ENCODE data around the gene PRRT1.

PRRT1 gene

DNA sequence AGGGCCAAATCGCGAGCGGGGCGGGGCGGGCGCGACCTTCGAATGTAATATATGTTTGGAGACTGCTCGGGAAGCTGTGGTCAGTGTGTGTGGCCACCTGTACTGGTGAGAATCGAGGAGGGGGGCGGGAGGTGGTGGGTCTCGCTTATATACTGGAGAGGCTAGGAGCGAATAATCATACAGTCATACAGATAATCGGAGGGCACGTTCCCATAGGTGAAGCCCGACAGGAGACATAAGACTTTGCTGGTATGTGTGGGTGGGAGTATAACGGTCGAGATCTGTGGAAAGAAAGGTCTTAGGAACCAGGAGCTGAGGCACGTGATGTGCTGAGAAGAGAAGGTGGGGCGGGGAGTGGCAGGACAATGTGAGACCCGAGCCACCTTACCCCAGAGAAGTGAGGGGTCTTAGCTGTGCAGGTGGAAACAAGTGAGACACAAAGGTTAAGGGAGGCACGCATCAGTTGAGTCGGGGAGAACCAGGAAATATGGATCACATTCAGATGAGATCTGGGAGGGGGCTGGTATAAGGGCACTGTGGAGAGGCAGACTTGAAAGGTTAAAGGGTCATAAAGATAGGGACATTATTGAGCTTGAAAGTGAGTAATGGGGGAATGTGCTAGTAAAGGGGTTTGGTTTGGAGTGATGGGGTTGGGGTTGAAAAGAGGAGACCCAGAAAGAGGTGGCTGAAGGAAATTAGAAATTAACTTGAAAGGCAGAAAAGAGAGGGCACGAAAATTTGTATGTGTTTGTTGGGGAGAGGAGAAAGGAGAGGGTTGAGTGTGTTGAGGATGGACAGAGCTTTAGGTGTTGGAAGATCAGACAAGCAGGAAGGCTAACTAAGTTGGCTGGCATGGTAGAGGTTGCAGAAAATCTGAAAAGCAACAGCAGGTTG, 27.1 kb upstream of the PRRT1 start:
- Histone ChIP-seq H3K4me3 (ENCODE audit: low read depth, low read length) (peak overlapping the region; percentile 72), H3K4me1 (ENCODE audit: control insufficient read depth in 1 of 2, insufficient read depth in 2 of 2, low read length in 2 of 2) (peaks cover 4 to 21% of the 10 kb centered on the region in 2 experiments), H3K27me3 (ENCODE audit: insufficient read depth, low read length) (no peaks in the 10 kb centered on the region), H2AFZ (ENCODE audit: insufficient read depth, low read length, poor library complexity) (peak overlapping the region; percentile 38), H3K9me3 (ENCODE audit: insufficient read depth, low read depth, low read length) (no peaks in the 10 kb centered on the region), H3K23ac (ENCODE audit: low read length) (peak overlapping the region; percentile 19), H3K79me1 (ENCODE audit: low read length) (peaks cover 14% of the 10 kb centered on the region), H2BK12ac (ENCODE audit: low read length) (no peak overlapping the region), H3K79me2 (ENCODE audit: control insufficient read depth, insufficient read depth, low read length, poor library complexity) (peaks cover 10% of the 10 kb centered on the region), H3K4ac (ENCODE audit: low read depth, low read length) (peak overlapping the region; percentile 16), H3K18ac (ENCODE audit: low read length) (peak overlapping the region; percentile 10), H3K27ac (ENCODE audit: low read depth, low read length) (no peak overlapping the region), H3K4me2 (ENCODE audit: low read length) (peak overlapping the region; percentile 60), H3K14ac (ENCODE audit: low read length) (peak overlapping the region; percentile 33), H4K12ac (ENCODE audit: low read depth, low read length) (no peak overlapping the region), H3K36me3 (ENCODE audit: control insufficient read depth in 1 of 2, insufficient read depth in 2 of 2, low read length in 2 of 2) (peaks cover 26 to 32% of the 10 kb centered on the region in 2 experiments), H3K9ac (ENCODE audit: low read length) (peak overlapping the region; percentile 28), H4K8ac (ENCODE audit: low read depth, low read length) (peak overlapping the region; percentile 44), H2AK5ac (ENCODE audit: low read length) (peak overlapping the region; percentile 4), H2BK5ac (ENCODE audit: low read depth, low read length, poor library complexity) (no peak overlapping the region), H4K91ac (ENCODE audit: low read depth, low read length) (peak overlapping the region; percentile 59), H2BK120ac (ENCODE audit: insufficient read depth, low read length, poor library complexity) (no peak overlapping the region)
- WGBS (ENCODE audit: extremely low coverage, insufficient coverage, insufficient read length): 95% methylated on average over 1 of the region's 24 CpGs
- peak in 1 of 2 donors; percentile 13 for DNase-seq

DNA sequence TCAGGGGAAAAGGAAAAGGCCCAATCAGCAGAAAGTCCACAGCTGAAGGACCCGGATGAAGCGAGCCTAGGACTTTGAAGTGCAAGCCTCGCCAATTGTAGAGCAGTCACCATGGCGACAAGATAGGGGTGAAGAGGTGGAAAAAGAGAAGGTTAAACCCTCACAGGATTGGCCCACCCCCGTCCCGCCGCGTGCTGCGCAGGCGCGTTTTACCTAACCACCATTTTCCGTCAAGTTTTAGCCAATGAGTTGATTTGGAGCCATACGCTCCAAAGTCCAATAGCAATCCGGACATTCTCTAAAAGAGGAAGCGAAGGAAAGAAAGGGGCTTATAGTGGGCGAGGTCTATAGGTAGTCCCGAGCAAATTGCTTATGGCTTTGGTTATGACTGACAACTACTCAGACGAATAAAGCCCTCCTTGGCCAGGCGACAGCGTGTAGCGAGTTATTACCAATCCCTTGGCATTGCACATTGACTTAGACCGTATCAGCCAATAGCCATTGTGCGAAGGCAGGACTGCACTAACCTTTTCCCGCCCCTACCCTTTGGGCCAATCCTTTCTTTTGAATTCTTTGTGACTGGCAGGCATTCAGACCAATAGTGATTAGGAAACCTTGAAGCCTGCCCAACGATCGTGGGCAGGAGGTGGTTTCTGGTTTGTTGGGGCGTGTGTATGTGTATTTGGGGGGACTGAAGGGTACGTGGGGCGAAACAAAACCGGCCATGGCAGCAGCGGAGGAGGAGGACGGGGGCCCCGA, 26.2 kb upstream of the PRRT1 start, which contains the start of gene RNF5:
RNF5 (plus strand) TSS at position 618 of the 759 bp plus-strand sequence; CDS start at position 725, 107 bp downstream.
- H3K79me1 ChIP-seq (ENCODE audit: low read length): peaks cover 14% of the 10 kb centered on the region
- peak within 1 kb of the TSS; percentile 55 for H3K18ac ChIP-seq (ENCODE audit: low read length)
- H2BK120ac ChIP-seq (ENCODE audit: insufficient read depth, low read length, poor library complexity): peak within 1 kb of the TSS; percentile 53
- no peak within 1 kb of the TSS for H2BK12ac ChIP-seq (ENCODE audit: low read length)
- H4K12ac ChIP-seq (ENCODE audit: low read depth, low read length): peak within 1 kb of the TSS; percentile 65
- H2BK5ac ChIP-seq (ENCODE audit: low read depth, low read length, poor library complexity): peak within 1 kb of the TSS; percentile 62
- H3K4ac ChIP-seq (ENCODE audit: low read depth, low read length): peak within 1 kb of the TSS; percentile 58
- H3K27me3 ChIP-seq (ENCODE audit: insufficient read depth, low read length): no peaks in the 10 kb centered on the region
- H3K36me3 ChIP-seq (ENCODE audit: control insufficient read depth in 1 of 2, insufficient read depth in 2 of 2, low read length in 2 of 2): peaks cover 20 to 24% of the 10 kb centered on the region in 2 experiments
- no peaks in the 10 kb centered on the region for H3K9me3 ChIP-seq (ENCODE audit: insufficient read depth, low read depth, low read length)
- H3K79me2 ChIP-seq (ENCODE audit: control insufficient read depth, insufficient read depth, low read length, poor library complexity): peaks cover 10% of the 10 kb centered on the region
- peak within 1 kb of the TSS; percentile 4 for H2AK5ac ChIP-seq (ENCODE audit: low read length)
- peak within 1 kb of the TSS; percentile 72 for H3K4me3 ChIP-seq (ENCODE audit: low read depth, low read length)
- peak within 1 kb of the TSS; percentile 38 for H2AFZ ChIP-seq (ENCODE audit: insufficient read depth, low read length, poor library complexity)
- WGBS (ENCODE audit: extremely low coverage, insufficient coverage, insufficient read length): no CpG with 5 or more reads among the region's 33 CpGs
- H4K91ac ChIP-seq (ENCODE audit: low read depth, low read length): peak within 1 kb of the TSS; percentile 86
- peak within 1 kb of the TSS; percentile 91 for H4K8ac ChIP-seq (ENCODE audit: low read depth, low read length)
- peak within 1 kb of the TSS; percentile 19 for H3K23ac ChIP-seq (ENCODE audit: low read length)
- H3K27ac ChIP-seq (ENCODE audit: low read depth, low read length): peak within 1 kb of the TSS; percentile 91
- H3K14ac ChIP-seq (ENCODE audit: low read length): peak within 1 kb of the TSS; percentile 76
- peaks cover 11 to 29% of the 10 kb centered on the region in 2 experiments for H3K4me1 ChIP-seq (ENCODE audit: control insufficient read depth in 1 of 2, insufficient read depth in 2 of 2, low read length in 2 of 2)
- H3K9ac ChIP-seq (ENCODE audit: low read length): peak within 1 kb of the TSS; percentile 75
- peak within 1 kb of the TSS; percentile 79 for H3K4me2 ChIP-seq (ENCODE audit: low read length)
- DNase-seq: peak; percentile 98 to 100

DNA sequence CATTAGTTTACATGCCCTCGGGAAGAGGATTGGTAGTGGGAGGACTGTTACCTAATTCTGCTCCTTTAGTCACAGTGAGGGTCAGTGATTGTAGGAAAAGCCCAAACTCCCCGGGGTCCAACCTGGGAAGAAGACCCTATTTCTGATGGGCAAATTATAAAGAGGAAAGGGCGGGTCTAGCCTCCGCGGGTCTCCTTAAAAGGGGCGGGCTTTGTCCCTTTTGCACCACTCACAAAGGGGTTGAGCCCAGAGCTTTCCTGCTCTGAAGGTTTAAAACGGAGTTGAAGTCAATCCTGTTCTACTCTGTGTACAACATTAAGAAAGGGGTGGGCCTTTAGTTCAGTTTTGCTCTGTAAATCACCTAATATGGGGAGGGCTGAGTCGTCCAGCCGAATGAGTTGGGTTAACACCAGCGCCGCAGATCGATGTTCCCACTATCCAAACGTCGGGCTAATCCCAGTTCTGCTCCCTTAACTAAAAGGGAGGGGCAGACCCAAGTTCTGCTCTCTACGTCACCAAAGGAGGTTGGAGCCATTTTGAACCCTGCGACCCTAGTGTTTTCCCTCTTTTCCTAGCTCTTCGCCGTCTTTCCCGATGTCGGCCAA, 25.5 kb upstream of the PRRT1 start:
- Histone ChIP-seq H2BK5ac (ENCODE audit: low read depth, low read length, poor library complexity) (peak overlapping the region; percentile 62), H3K14ac (ENCODE audit: low read length) (peak overlapping the region; percentile 76), H3K79me1 (ENCODE audit: low read length) (peaks cover 14% of the 10 kb centered on the region), H3K23ac (ENCODE audit: low read length) (no peak overlapping the region), H3K79me2 (ENCODE audit: control insufficient read depth, insufficient read depth, low read length, poor library complexity) (peaks cover 10% of the 10 kb centered on the region), H3K4me3 (ENCODE audit: low read depth, low read length) (peak overlapping the region; percentile 45), H3K27me3 (ENCODE audit: insufficient read depth, low read length) (no peaks in the 10 kb centered on the region), H3K27ac (ENCODE audit: low read depth, low read length) (peak overlapping the region; percentile 91), H3K9me3 (ENCODE audit: insufficient read depth, low read depth, low read length) (no peaks in the 10 kb centered on the region), H4K8ac (ENCODE audit: low read depth, low read length) (peak overlapping the region; percentile 91), H3K18ac (ENCODE audit: low read length) (peak overlapping the region; percentile 55), H2AK5ac (ENCODE audit: low read length) (peak overlapping the region; percentile 69), H4K12ac (ENCODE audit: low read depth, low read length) (peak overlapping the region; percentile 65), H4K91ac (ENCODE audit: low read depth, low read length) (peak overlapping the region; percentile 86), H3K36me3 (ENCODE audit: control insufficient read depth in 1 of 2, insufficient read depth in 2 of 2, low read length in 2 of 2) (peaks cover 14 to 18% of the 10 kb centered on the region in 2 experiments), H3K4ac (ENCODE audit: low read depth, low read length) (peak overlapping the region; percentile 58), H3K4me1 (ENCODE audit: control insufficient read depth in 1 of 2, insufficient read depth in 2 of 2, low read length in 2 of 2) (peaks cover 13 to 32% of the 10 kb centered on the region in 2 experiments), H3K9ac (ENCODE audit: low read length) (peak overlapping the region; percentile 75), H3K4me2 (ENCODE audit: low read length) (peak overlapping the region; percentile 79), H2AFZ (ENCODE audit: insufficient read depth, low read length, poor library complexity) (peak overlapping the region; percentile 37), H2BK12ac (ENCODE audit: low read length) (no peak overlapping the region), H2BK120ac (ENCODE audit: insufficient read depth, low read length, poor library complexity) (peak overlapping the region; percentile 53)
- DNase-seq: no peak
- WGBS (ENCODE audit: extremely low coverage, insufficient coverage, insufficient read length): no CpG with 5 or more reads among the region's 20 CpGs

Data from trophoblast cell (in vitro differentiated cells and primary cell).